GM12872 (cell line): ENCODE data around the gene IL1RAPL2.

Experiments
- CTCF ChIP-seq: IDR thresholded peaks from 3 replicates; pipeline ENCODE4 v1.5.1; 2011; ENCODE audit warnings: low read depth, mild to moderate bottlenecking, low read length, moderate library complexity; ENCODE audit not compliant: insufficient read depth

Gene IL1RAPL2

GRCh38 chrX:104728456-104728855 is 162.5 kb downstream of the IL1RAPL2 start:
- no peak for TF ChIP-seq CTCF

DNA sequence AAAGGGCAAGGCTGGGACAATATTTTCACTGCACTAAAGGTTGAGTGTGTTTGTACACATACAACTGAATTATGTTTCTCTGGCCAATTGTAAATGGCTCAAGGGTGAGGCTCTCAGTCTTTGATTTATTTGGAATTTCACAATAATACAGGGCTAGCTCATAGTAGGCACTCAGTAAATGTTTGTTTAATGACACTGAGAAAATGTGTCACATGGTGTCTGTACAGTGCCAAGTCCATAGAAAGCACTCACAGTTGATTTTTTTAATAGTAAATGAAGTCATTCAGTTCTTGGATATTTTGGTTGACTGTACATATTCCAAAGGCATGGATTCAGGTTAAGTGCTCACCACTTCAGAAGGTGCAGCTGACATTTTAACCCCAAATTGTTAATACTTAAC is 176.4 kb downstream of the IL1RAPL2 start:
- no peak for TF ChIP-seq CTCF

GRCh38 chrX:104745152-104745551 is 179.2 kb downstream of the IL1RAPL2 start:
- TF ChIP-seq CTCF: no peak

DNA sequence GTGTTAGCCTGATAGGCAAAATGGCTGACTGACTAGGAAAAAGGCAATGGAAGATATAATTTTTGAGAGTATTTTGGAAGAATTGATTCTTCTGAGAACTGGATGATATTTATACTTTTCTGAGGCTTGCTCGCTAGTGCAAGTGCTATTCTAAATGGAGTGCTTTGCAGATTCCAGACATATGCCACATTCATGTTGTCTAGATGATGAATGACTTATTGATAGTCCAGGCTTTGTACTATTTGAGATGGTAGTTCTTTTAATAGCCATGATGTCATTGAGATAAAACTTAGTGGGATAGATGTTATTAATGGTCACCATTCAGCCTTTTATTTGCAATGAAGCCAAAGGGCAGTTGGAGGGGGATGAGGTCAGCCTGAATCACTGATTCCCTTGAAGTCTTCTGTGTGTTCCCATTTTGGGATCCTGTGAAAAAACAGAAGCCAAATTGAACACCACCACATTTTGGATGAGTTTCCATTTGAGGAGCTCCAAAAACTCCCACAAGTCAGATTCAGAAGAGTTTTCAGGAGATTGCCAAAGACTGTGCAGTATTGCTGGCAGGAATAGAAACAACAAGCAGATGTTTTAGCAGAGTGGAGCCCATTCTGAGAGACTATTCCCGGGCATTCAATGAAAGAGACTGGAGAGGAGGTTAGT is 184.1 kb downstream of the IL1RAPL2 start:
- no peak for TF ChIP-seq CTCF

GRCh38 chrX:104762641-104763040 is 196.6 kb downstream of the IL1RAPL2 start:
- TF ChIP-seq CTCF: no peak

- TF ChIP-seq CTCF: no peak
Measured at GRCh38 chrX:104789784-104790183, 223.8 kb downstream of the IL1RAPL2 start.

DNA sequence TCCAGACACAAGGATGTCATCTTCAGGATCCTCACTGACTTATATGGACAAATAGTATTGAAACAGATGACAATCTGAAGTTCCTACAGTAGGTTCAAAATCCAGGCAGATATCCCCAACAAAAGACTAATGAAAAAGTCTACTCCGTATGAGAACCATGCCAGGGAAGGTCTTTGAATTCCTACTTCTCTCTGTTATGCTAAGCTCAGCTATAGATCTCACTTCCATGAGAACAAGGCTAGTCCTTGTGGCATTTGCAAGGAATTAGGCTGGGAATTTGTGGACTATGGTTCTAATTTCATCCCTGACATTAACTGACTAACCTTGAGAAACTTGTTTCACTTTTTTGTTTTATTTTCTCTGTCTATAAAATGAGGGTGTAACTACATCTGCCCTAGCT is 229.8 kb downstream of the IL1RAPL2 start:
- TF ChIP-seq CTCF: no peak
